ENCODE measurements around the gene F2RL1.

- TF ChIP-seq CHD2 (IDR thresholded peaks at IDR 0.05; ENCODE audit: low read length), result no peak
- no peak for TF ChIP-seq RBBP5 (IDR thresholded peaks at IDR 0.05; ENCODE audit: borderline replicate concordance, low read depth, low read length)
- TF ChIP-seq EP300 (IDR thresholded peaks at IDR 0.05; ENCODE audit: borderline replicate concordance in 1 of 2, low read depth in 2 of 2, low read length in 2 of 2), result no peak
- TF ChIP-seq BCL11A (IDR thresholded peaks at IDR 0.05; ENCODE audit: low read depth in 2 of 2, low read length in 2 of 2), result no peak
- no peak for TF ChIP-seq POLR2A (IDR thresholded peaks at IDR 0.05; ENCODE audit: control extremely low read depth in 1 of 2, low read depth in 2 of 2, low read length in 2 of 2)
- TF ChIP-seq JUND (IDR thresholded peaks at IDR 0.05; ENCODE audit: low read length), result no peak
- no peak for TF ChIP-seq CTCF (IDR thresholded peaks at IDR 0.05; ENCODE audit: control extremely low read depth in 1 of 3, insufficient read depth in 1 of 3, low read depth in 1 of 3, low read length in 3 of 3)
- no peak for TF ChIP-seq ATF3 (IDR thresholded peaks at IDR 0.05; ENCODE audit: insufficient read depth, low read depth, low read length)
- TF ChIP-seq ZNF274 (IDR thresholded peaks at IDR 0.05; ENCODE audit: borderline replicate concordance, extremely low read depth, low read length), result no peak
- no peak for TF ChIP-seq HDAC2 (IDR thresholded peaks at IDR 0.05; ENCODE audit: borderline replicate concordance in 1 of 2, low read depth in 2 of 2, low read length in 2 of 2)
- TF ChIP-seq MAFK (IDR thresholded peaks at IDR 0.05; ENCODE audit: low read depth, low read length), result no peak
- no peak for TF ChIP-seq TAF1 (IDR thresholded peaks at IDR 0.05; ENCODE audit: low read depth, low read length)
- TF ChIP-seq EZH2 (IDR thresholded peaks at IDR 0.05; ENCODE audit: low read depth, low read length, severe bottlenecking), result no peak
- TF ChIP-seq ASH2L (IDR thresholded peaks at IDR 0.05; ENCODE audit: low read length), result no peak
Observed at GRCh38 chr5:76789991-76790581, 28.7 kb upstream of the F2RL1 start.
